ENCODE data around the gene RYR3.

RYR3 gene

GRCh38 chr15:33382491-33382890 lies 71.7 kb downstream of the RYR3 start:
- DNase-seq (ENCODE audit: low read depth) = no peak

GRCh38 chr15:33384307-33384706 lies 73.5 kb downstream of the RYR3 start:
- DNase-seq (ENCODE audit: low read depth) = no peak

GRCh38 chr15:33392453-33392852 lies 81.7 kb downstream of the RYR3 start:
- no peak for DNase-seq (ENCODE audit: low read depth)

- no peak for DNase-seq (ENCODE audit: low read depth)
Measured at GRCh38 chr15:33393546-33393945, 82.8 kb downstream of the RYR3 start.

GRCh38 chr15:33395321-33395720 lies 84.6 kb downstream of the RYR3 start:
- no peak for DNase-seq (ENCODE audit: low read depth)

GRCh38 chr15:33395846-33396245 lies 85.1 kb downstream of the RYR3 start:
- no peak for DNase-seq (ENCODE audit: low read depth)

GRCh38 chr15:33396475-33396874 lies 85.7 kb downstream of the RYR3 start:
- no peak for DNase-seq (ENCODE audit: low read depth)

- no peak for DNase-seq (ENCODE audit: low read depth)
Measured at GRCh38 chr15:33398555-33398954, 87.8 kb downstream of the RYR3 start.

- no peak for DNase-seq (ENCODE audit: low read depth)
Measured at GRCh38 chr15:33400941-33401340, 90.2 kb downstream of the RYR3 start.

GRCh38 chr15:33402600-33402999 lies 91.8 kb downstream of the RYR3 start:
- DNase-seq (ENCODE audit: low read depth) = no peak

GRCh38 chr15:33405096-33405495 lies 94.3 kb downstream of the RYR3 start:
- DNase-seq (ENCODE audit: low read depth) = no peak

GRCh38 chr15:33411596-33412540 lies 101.1 kb downstream of the RYR3 start:
- DNase-seq (ENCODE audit: low read depth) = no peak

- no peak for DNase-seq (ENCODE audit: low read depth)
Measured at GRCh38 chr15:33419701-33420100, 108.9 kb downstream of the RYR3 start.

- no peak for DNase-seq (ENCODE audit: low read depth)
Measured at GRCh38 chr15:33424025-33424424, 113.3 kb downstream of the RYR3 start.

GRCh38 chr15:33425142-33425541 lies 114.4 kb downstream of the RYR3 start:
- DNase-seq (ENCODE audit: low read depth) = no peak

GRCh38 chr15:33430577-33430976 lies 119.8 kb downstream of the RYR3 start:
- DNase-seq (ENCODE audit: low read depth) = no peak

GRCh38 chr15:33433821-33434220 lies 123.1 kb downstream of the RYR3 start:
- DNase-seq (ENCODE audit: low read depth) = no peak

GRCh38 chr15:33438396-33438795 lies 127.6 kb downstream of the RYR3 start:
- DNase-seq (ENCODE audit: low read depth) = no peak

- DNase-seq (ENCODE audit: low read depth) = no peak
Measured at GRCh38 chr15:33440900-33441299, 130.1 kb downstream of the RYR3 start.

- no peak for DNase-seq (ENCODE audit: low read depth)
Measured at GRCh38 chr15:33442449-33442848, 131.7 kb downstream of the RYR3 start.

- DNase-seq (ENCODE audit: low read depth) = no peak
Measured at GRCh38 chr15:33443708-33444107, 132.9 kb downstream of the RYR3 start.

GRCh38 chr15:33445984-33446383 lies 135.2 kb downstream of the RYR3 start:
- no peak for DNase-seq (ENCODE audit: low read depth)

GRCh38 chr15:33448151-33448550 lies 137.4 kb downstream of the RYR3 start:
- no peak for DNase-seq (ENCODE audit: low read depth)
